ENCODE data around the gene CBX6. TPM values are rescaled to one million over a fixed set of nuclear protein-coding genes. Genes with fewer than 3 reads are reported as not detected.
A peak's percentile ranks its signal among the peaks of the same experiment; 100 is the strongest.

CBX6 gene
- total and polyA plus RNA-seq, 2 donors from 2014 or later, result 24.9 to 113 TPM

DNA sequence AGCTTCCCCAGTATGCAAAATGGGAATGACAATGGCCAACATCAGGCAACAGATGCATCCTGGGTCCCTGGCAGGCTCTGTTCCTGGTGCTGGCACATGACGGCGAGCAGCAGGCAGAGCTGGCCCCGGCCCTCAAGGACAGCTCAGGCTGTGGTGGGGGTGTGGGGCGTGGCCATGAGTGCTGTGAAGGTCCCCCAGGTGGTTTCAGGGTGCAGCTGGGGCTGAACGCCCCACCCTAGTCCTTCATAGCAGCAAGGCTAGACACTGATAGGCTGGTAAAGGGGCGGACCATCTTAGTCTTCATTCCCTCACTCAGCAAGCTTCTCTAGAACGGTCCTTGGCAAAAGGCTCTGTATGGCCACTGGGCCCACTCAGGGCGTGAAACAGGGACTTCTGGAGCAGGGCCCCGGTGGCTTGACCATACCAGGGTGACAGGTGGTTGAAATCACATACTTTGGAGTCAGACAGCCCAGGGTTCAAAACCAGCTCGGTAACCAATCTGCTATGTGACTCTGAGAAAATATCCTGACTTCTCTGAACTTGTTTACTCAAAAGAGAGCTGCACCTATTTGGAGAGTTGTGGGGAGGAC is 43.3 kb downstream of the CBX6 start:
- Histone ChIP-seq H3K9me3 (ENCODE audit: control insufficient read depth in 2 of 3, insufficient read depth in 1 of 3, low read length in 3 of 3) (peaks cover 0 to 7% (median 0%) of the 10 kb centered on the region in 3 donors), H3K36me3 (ENCODE audit: control insufficient read depth in 2 of 3, insufficient read depth in 3 of 3, low read length in 3 of 3) (no peaks in the 10 kb centered on the region), H3K4me1 (ENCODE audit: control insufficient read depth in 2 of 3, insufficient read depth in 2 of 3, low read depth in 1 of 3, low read length in 3 of 3) (no peaks in the 10 kb centered on the region), H3K9ac (ENCODE audit: low read length in 3 of 3) (no peak overlapping the region), H3K27me3 (ENCODE audit: control insufficient read depth, insufficient read depth, low read length) (no peaks in the 10 kb centered on the region), H3K4me3 (ENCODE audit: low read length in 3 of 3) (no peak overlapping the region), H3K27ac (ENCODE audit: low read depth in 2 of 2, low read length in 2 of 2) (no peak overlapping the region)
- intact Hi-C loops (cut with DNase I), result no loop called here
- TF ChIP-seq, protein P1, sequence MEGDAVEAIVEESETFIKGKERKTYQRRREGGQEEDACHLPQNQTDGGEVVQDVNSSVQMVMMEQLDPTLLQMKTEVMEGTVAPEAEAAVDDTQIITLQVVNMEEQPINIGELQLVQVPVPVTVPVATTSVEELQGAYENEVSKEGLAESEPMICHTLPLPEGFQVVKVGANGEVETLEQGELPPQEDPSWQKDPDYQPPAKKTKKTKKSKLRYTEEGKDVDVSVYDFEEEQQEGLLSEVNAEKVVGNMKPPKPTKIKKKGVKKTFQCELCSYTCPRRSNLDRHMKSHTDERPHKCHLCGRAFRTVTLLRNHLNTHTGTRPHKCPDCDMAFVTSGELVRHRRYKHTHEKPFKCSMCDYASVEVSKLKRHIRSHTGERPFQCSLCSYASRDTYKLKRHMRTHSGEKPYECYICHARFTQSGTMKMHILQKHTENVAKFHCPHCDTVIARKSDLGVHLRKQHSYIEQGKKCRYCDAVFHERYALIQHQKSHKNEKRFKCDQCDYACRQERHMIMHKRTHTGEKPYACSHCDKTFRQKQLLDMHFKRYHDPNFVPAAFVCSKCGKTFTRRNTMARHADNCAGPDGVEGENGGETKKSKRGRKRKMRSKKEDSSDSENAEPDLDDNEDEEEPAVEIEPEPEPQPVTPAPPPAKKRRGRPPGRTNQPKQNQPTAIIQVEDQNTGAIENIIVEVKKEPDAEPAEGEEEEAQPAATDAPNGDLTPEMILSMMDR (IDR thresholded peaks at IDR 0.05; ENCODE audit: borderline replicate concordance, extremely low read depth, insufficient read depth), result no peak
- FAIRE-seq (no peak), DNase-seq (no peak)

DNA sequence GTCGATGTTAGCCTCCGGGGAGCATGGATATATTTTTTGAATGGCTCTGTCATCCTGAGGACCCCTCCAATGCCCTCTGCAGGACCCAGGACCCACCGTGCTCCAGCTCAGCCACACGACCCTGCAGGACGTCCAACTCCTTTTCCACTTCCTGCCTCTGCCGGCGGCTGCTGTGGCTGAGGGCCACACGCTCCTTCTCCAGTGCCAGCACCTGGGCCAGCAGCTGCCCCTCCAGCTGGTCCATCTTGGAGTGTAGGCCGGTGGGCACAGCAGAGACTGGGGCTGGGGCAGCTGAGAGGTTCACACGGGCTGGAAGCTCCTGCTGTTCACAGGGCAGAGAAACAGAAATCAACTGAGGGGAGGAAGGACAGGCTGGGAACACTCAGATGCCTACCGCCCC is 43.8 kb downstream of the CBX6 start:
- no peak overlapping the region for H3K27ac ChIP-seq (ENCODE audit: low read depth in 2 of 2, low read length in 2 of 2)
- no peaks in the 10 kb centered on the region for H3K4me1 ChIP-seq (ENCODE audit: control insufficient read depth in 2 of 3, insufficient read depth in 2 of 3, low read depth in 1 of 3, low read length in 3 of 3)
- no peaks in the 10 kb centered on the region for H3K36me3 ChIP-seq (ENCODE audit: control insufficient read depth in 2 of 3, insufficient read depth in 3 of 3, low read length in 3 of 3)
- TF ChIP-seq, protein P1 (IDR thresholded peaks at IDR 0.05; ENCODE audit: borderline replicate concordance, extremely low read depth, insufficient read depth), result no peak
- intact Hi-C loops (cut with DNase I), result no loop called here
- FAIRE-seq (no peak), DNase-seq (peak in 1 of 5 donors; percentile 40)
- H3K9ac ChIP-seq (ENCODE audit: low read length in 3 of 3), result no peak overlapping the region
- H3K9me3 ChIP-seq (ENCODE audit: control insufficient read depth in 2 of 3, insufficient read depth in 1 of 3, low read length in 3 of 3), result peaks cover 0 to 7% (median 0%) of the 10 kb centered on the region in 3 donors
- no peak overlapping the region for H3K4me3 ChIP-seq (ENCODE audit: low read length in 3 of 3)
- no peaks in the 10 kb centered on the region for H3K27me3 ChIP-seq (ENCODE audit: control insufficient read depth, insufficient read depth, low read length)

DNA sequence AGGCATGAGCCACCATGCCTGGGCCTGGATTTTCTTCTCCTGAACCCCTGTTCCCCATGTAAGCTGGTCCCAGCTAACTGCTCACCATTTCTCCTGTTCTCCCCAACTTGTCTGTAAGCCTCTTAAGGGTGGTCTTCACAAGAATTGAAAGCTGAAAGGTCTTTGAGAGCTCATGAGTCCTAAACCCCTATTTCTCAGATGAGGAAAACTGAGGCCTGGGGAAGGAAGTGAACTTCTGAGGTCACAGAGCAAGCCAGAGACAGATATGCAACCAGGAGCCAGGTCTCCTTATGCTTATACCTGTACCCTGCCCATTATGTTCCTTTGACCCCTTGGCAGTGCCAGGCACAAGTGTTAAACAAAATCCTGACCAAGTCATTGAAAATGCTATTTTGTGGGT is 44.5 kb downstream of the CBX6 start:
- Histone ChIP-seq H3K4me3 (ENCODE audit: low read length in 3 of 3) (no peak overlapping the region), H3K9me3 (ENCODE audit: control insufficient read depth in 2 of 3, insufficient read depth in 1 of 3, low read length in 3 of 3) (peaks cover 0 to 7% (median 0%) of the 10 kb centered on the region in 3 donors), H3K27me3 (ENCODE audit: control insufficient read depth, insufficient read depth, low read length) (no peaks in the 10 kb centered on the region), H3K9ac (ENCODE audit: low read length in 3 of 3) (no peak overlapping the region), H3K4me1 (ENCODE audit: control insufficient read depth in 2 of 3, insufficient read depth in 2 of 3, low read depth in 1 of 3, low read length in 3 of 3) (no peaks in the 10 kb centered on the region), H3K27ac (ENCODE audit: low read depth in 2 of 2, low read length in 2 of 2) (no peak overlapping the region), H3K36me3 (ENCODE audit: control insufficient read depth in 2 of 3, insufficient read depth in 3 of 3, low read length in 3 of 3) (no peaks in the 10 kb centered on the region)
- FAIRE-seq (no peak), DNase-seq (no peak)
- TF ChIP-seq, protein P1 (IDR thresholded peaks at IDR 0.05; ENCODE audit: borderline replicate concordance, extremely low read depth, insufficient read depth), result no peak
- intact Hi-C loops (cut with DNase I), result no loop called here

DNA sequence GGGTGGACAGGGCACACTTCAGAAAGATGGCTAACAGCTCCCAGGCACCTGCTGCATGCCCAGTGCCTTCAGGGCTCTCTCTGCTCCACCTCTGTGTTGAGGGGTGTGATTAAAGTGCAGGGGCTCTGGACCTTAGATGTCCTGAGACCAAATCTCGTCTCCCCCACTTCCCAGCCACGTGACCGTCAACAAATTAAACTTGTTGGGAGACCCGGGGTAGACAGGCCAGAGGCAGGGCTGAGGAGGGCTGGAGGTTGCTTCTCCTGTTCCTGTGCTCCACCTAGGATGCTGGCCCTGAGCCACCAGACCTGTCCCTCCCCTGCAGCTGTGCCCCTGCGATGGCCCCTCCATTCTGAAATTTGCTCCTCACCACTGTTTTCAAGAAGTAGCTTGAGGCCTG is 45.2 kb downstream of the CBX6 start:
- FAIRE-seq, result no peak
- intact Hi-C loops (cut with DNase I), result no loop called here
- no peaks in the 10 kb centered on the region for H3K36me3 ChIP-seq (ENCODE audit: control insufficient read depth in 2 of 3, insufficient read depth in 3 of 3, low read length in 3 of 3)

More for the DNA sequence above, 45.2 kb downstream of the CBX6 start:
- DNase-seq, result peak in 1 of 5 donors; percentile 29
- TF ChIP-seq, protein P1 (IDR thresholded peaks at IDR 0.05; ENCODE audit: borderline replicate concordance, extremely low read depth, insufficient read depth), result no peak
- Histone ChIP-seq H3K4me1 (ENCODE audit: control insufficient read depth in 2 of 3, insufficient read depth in 2 of 3, low read depth in 1 of 3, low read length in 3 of 3) (no peaks in the 10 kb centered on the region), H3K9me3 (ENCODE audit: control insufficient read depth in 2 of 3, insufficient read depth in 1 of 3, low read length in 3 of 3) (peaks cover 0 to 7% (median 0%) of the 10 kb centered on the region in 3 donors), H3K27ac (ENCODE audit: low read depth in 2 of 2, low read length in 2 of 2) (no peak overlapping the region), H3K9ac (ENCODE audit: low read length in 3 of 3) (no peak overlapping the region), H3K4me3 (ENCODE audit: low read length in 3 of 3) (no peak overlapping the region), H3K27me3 (ENCODE audit: control insufficient read depth, insufficient read depth, low read length) (no peaks in the 10 kb centered on the region)

Measured in kidney (tissue), 14 donors.